ENCODE measurements around the gene KDM2A. TPM values are rescaled to one million over a fixed set of nuclear protein-coding genes. Genes with fewer than 3 reads are reported as not detected.

Gene KDM2A
- polyA plus RNA-seq, 1 experiment: 52.2 TPM

GRCh38 chr11:67301951-67302516 is 183.0 kb downstream of the KDM2A start:
- CTCF ChIA-PET: interaction anchor here (0.8 to 2.0 kb wide), 3 partner anchors 15 to 80 kb away, joined by 3 to 7 read pairs (median 7); no protein-coding TSS in a partner anchor

GRCh38 chr11:67302571-67303131 is 183.6 kb downstream of the KDM2A start:
- TF ChIP-seq, protein P1, sequence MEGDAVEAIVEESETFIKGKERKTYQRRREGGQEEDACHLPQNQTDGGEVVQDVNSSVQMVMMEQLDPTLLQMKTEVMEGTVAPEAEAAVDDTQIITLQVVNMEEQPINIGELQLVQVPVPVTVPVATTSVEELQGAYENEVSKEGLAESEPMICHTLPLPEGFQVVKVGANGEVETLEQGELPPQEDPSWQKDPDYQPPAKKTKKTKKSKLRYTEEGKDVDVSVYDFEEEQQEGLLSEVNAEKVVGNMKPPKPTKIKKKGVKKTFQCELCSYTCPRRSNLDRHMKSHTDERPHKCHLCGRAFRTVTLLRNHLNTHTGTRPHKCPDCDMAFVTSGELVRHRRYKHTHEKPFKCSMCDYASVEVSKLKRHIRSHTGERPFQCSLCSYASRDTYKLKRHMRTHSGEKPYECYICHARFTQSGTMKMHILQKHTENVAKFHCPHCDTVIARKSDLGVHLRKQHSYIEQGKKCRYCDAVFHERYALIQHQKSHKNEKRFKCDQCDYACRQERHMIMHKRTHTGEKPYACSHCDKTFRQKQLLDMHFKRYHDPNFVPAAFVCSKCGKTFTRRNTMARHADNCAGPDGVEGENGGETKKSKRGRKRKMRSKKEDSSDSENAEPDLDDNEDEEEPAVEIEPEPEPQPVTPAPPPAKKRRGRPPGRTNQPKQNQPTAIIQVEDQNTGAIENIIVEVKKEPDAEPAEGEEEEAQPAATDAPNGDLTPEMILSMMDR (IDR thresholded peaks at IDR 0.05; ENCODE audit: low read depth, low read length): no peak
- ChIA-PET POLR2A (interaction anchor here (0.6 to 2.1 kb wide), 9 partner anchors 10 to 84 kb away, joined by 3 to 13 read pairs (median 4); partner anchors contain the start of gene ANKRD13D), CTCF (interaction anchor here (0.8 to 2.0 kb wide), 4 partner anchors 15 to 79 kb away, joined by 3 to 7 read pairs (median 6); no protein-coding TSS in a partner anchor)
- no peak for DNase-seq (ENCODE audit: low read depth, low spot score)
- no peaks in the 10 kb centered on the region; the same call in 1 of the 2 replicates for H3K9me3 ChIP-seq (ENCODE audit: control insufficient read depth, insufficient read depth, low read length)
- peak overlapping the region; percentile 21 for H3K27ac ChIP-seq (ENCODE audit: low read depth, low read length)
- no peaks in the 10 kb centered on the region for H3K27me3 ChIP-seq (ENCODE audit: control insufficient read depth, insufficient read depth, low read length)
- H3K4me3 ChIP-seq (ENCODE audit: low read depth, low read length): peak overlapping the region; percentile 79

More at GRCh38 chr11:67301951-67302516, 183.0 kb downstream of the KDM2A start:
- POLR2A ChIA-PET: interaction anchor here (0.6 to 2.1 kb wide), 5 partner anchors 12 to 62 kb away, joined by 3 to 13 read pairs (median 4); partner anchors contain the start of gene ANKRD13D
- TF ChIP-seq, protein P1 (IDR thresholded peaks at IDR 0.05; ENCODE audit: low read depth, low read length): no peak
- Histone ChIP-seq H3K27me3 (ENCODE audit: control insufficient read depth, insufficient read depth, low read length) (no peaks in the 10 kb centered on the region), H3K27ac (ENCODE audit: low read depth, low read length) (no peak overlapping the region), H3K9me3 (ENCODE audit: control insufficient read depth, insufficient read depth, low read length) (no peaks in the 10 kb centered on the region; the same call in 1 of the 2 replicates), H3K4me3 (ENCODE audit: low read depth, low read length) (no peak overlapping the region)
- DNase-seq (ENCODE audit: low read depth, low spot score): peak; percentile 33

GRCh38 chr11:67303132-67303834 is 184.2 kb downstream of the KDM2A start, which contains the start of gene SSH3:
TSS of gene SSH3 (plus strand) at chr11:67303530. CDS start at chr11:67303626, 96 bp downstream.
- H3K27ac ChIP-seq (ENCODE audit: low read depth, low read length): peak within 1 kb of the TSS; percentile 21
- no peaks in the 10 kb centered on the region; the same call in 1 of the 2 replicates for H3K9me3 ChIP-seq (ENCODE audit: control insufficient read depth, insufficient read depth, low read length)
- POLR2A ChIA-PET: interaction anchor here (0.6 to 2.1 kb wide), 8 partner anchors 10 to 83 kb away, joined by 3 to 13 read pairs (median 4); partner anchors contain the start of gene ANKRD13D

DNA sequence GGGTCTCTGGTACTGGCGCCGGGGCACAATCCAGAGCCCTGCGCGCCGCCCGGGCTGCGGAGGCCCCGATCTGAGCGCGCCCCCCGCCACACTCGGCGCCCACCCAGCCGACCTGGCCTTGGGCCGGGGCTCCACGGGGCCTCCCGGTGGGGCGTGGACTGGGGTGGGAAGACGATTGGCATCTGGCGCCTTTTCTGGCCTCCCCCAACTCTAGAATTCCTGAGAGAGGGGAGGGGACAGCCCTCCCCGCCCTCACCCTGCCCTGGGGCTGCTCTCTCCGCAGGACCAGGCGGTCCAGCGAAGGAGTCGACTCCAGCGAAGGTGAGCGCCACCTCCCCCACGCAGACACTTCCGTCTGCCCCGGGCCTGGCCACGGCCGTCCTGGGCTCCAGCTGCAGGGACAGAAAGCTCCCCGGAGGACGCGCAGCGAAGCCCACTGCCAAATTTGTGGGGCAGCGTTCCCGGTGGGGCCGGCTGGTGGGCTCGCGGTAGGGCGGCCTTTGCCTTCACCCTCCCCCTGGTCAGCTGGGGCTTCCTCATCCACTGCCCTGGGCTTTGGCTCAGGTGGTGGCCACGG is 184.9 kb downstream of the KDM2A start:
- ChIA-PET CTCF (interaction anchor here (2.0 to 2.3 kb wide), 2 partner anchors 13 to 14 kb away, joined by 7 to 9 read pairs; no protein-coding TSS in a partner anchor), POLR2A (interaction anchor here (0.8 to 2.1 kb wide), 4 partner anchors 14 to 64 kb away, joined by 4 to 13 read pairs (median 4); partner anchors contain the start of gene ANKRD13D)
- H3K9me3 ChIP-seq (ENCODE audit: control insufficient read depth, insufficient read depth, low read length): no peaks in the 10 kb centered on the region; the same call in 1 of the 2 replicates
- TF ChIP-seq, protein P1 (IDR thresholded peaks at IDR 0.05; ENCODE audit: low read depth, low read length): no peak
- no peak for DNase-seq (ENCODE audit: low read depth, low spot score)
- H3K27ac ChIP-seq (ENCODE audit: low read depth, low read length): no peak overlapping the region
- H3K4me3 ChIP-seq (ENCODE audit: low read depth, low read length): peak overlapping the region; percentile 79
- H3K27me3 ChIP-seq (ENCODE audit: control insufficient read depth, insufficient read depth, low read length): no peaks in the 10 kb centered on the region

More at GRCh38 chr11:67303132-67303834, 184.2 kb downstream of the KDM2A start, which contains the start of gene SSH3:
- CTCF ChIA-PET: interaction anchor here (0.9 to 2.0 kb wide), 3 partner anchors 14 to 41 kb away, joined by 5 to 7 read pairs (median 7); no protein-coding TSS in a partner anchor
- no peak for DNase-seq (ENCODE audit: low read depth, low spot score)
- TF ChIP-seq, protein P1 (IDR thresholded peaks at IDR 0.05; ENCODE audit: low read depth, low read length): no peak
- H3K27me3 ChIP-seq (ENCODE audit: control insufficient read depth, insufficient read depth, low read length): no peaks in the 10 kb centered on the region
- H3K4me3 ChIP-seq (ENCODE audit: low read depth, low read length): peak within 1 kb of the TSS; percentile 79
